Neuronal stem cell (in vitro differentiated cells): ENCODE data around the gene XYLT1.

ENCODE experiments used
- DNase-seq: peaks from one replicate; pipeline ENCODE4 v3.0.0-alpha.2; 2013; ENCODE audit warnings: low spot score
- H2AFZ ChIP-seq: one replicate; pipeline ENCODE4 v1.6.1; 2013; ENCODE audit warnings: mild to moderate bottlenecking, low read length, inconsistent platforms
- H2AK5ac ChIP-seq: 2 replicates; pipeline ENCODE4 v1.6.1; 2013; ENCODE audit warnings: low read depth, mild to moderate bottlenecking, inconsistent platforms, low read length, moderate library complexity, mixed read lengths
- H2BK120ac ChIP-seq: 2 replicates; pipeline ENCODE4 v1.6.1; 2013; ENCODE audit warnings: low read depth, mild to moderate bottlenecking, inconsistent platforms, low read length, moderate library complexity, mixed read lengths
- H2BK12ac ChIP-seq: one replicate; pipeline ENCODE4 v1.6.1; 2013; ENCODE audit warnings: low read length, inconsistent platforms
- H2BK15ac ChIP-seq: 2 replicates; pipeline ENCODE4 v1.6.1; 2013; ENCODE audit warnings: mild to moderate bottlenecking, low read length, inconsistent platforms, mixed read lengths
- H2BK5ac ChIP-seq: one replicate; pipeline ENCODE4 v1.6.1; 2013; ENCODE audit warnings: inconsistent platforms, mild to moderate bottlenecking, low read length, moderate library complexity
- H3K14ac ChIP-seq: one replicate; pipeline ENCODE4 v1.6.1; 2013; ENCODE audit warnings: low read length, inconsistent platforms
- H3K18ac ChIP-seq: 2 replicates; pipeline ENCODE4 v1.6.1; 2013; ENCODE audit warnings: low read length, inconsistent platforms
- H3K23ac ChIP-seq: 2 replicates; pipeline ENCODE4 v1.6.1; 2013; ENCODE audit warnings: low read depth, mild to moderate bottlenecking, mixed read lengths, low read length, inconsistent platforms; ENCODE audit not compliant: poor library complexity
- H3K27ac ChIP-seq: replicated peaks from 3 replicates; pipeline ENCODE4 v1.5.1; 2013; ENCODE audit warnings: low read length, inconsistent platforms
- H3K27me3 ChIP-seq, 3 experiments: 2 replicates each; pipeline ENCODE4 v1.6.1; 2013; ENCODE audit warnings: low read length in 3 of 3, mild to moderate bottlenecking in 2 of 3, inconsistent platforms in 1 of 3, low read depth in 1 of 3, mixed read lengths in 1 of 3, moderate library complexity in 1 of 3; ENCODE audit not compliant: control insufficient read depth in 3 of 3, insufficient read depth in 3 of 3
- H3K36me3 ChIP-seq, 2 donors: replicated peaks in 1 of 2; 2 replicates each; pipeline ENCODE4 v1.6.1; 2013; ENCODE audit warnings: low read length in 2 of 2; ENCODE audit not compliant: control insufficient read depth in 2 of 2, insufficient read depth in 2 of 2
- H3K4ac ChIP-seq: 2 replicates; pipeline ENCODE4 v1.6.1; 2013; ENCODE audit warnings: inconsistent platforms, mild to moderate bottlenecking, low read length, moderate library complexity
- H3K4me1 ChIP-seq, 2 donors: 1 replicate in 1 of 2; 2 replicates in 1 of 2; pipeline ENCODE4 v1.6.1; 2013; ENCODE audit warnings: low read length in 2 of 2, low read depth in 1 of 2; ENCODE audit not compliant: control insufficient read depth in 2 of 2, insufficient read depth in 1 of 2
- H3K4me2 ChIP-seq: one replicate; pipeline ENCODE4 v1.6.1; 2013; ENCODE audit warnings: mild to moderate bottlenecking, low read length, inconsistent platforms; ENCODE audit not compliant: insufficient read depth, poor library complexity, severe bottlenecking
- H3K4me3 ChIP-seq, 2 donors: 2 replicates each; pipeline ENCODE4 v1.5.1; 2013; ENCODE audit warnings: low read length in 2 of 2, mild to moderate bottlenecking in 2 of 2, inconsistent platforms in 1 of 2, moderate library complexity in 1 of 2
- H3K79me1 ChIP-seq: one replicate; pipeline ENCODE4 v1.6.1; 2013; ENCODE audit warnings: low read depth, mild to moderate bottlenecking, inconsistent platforms, low read length, moderate library complexity
- H3K9ac ChIP-seq: one replicate; pipeline ENCODE4 v1.6.1; 2013; ENCODE audit warnings: mild to moderate bottlenecking, low read depth, low read length, inconsistent platforms; ENCODE audit not compliant: poor library complexity
- H3K9me3 ChIP-seq, 2 donors: replicated peaks in 1 of 2; 2 replicates each; pipeline versions ENCODE3 to v1.6.1; 2013; ENCODE audit warnings: low read length in 2 of 2, mild to moderate bottlenecking in 2 of 2, inconsistent platforms in 1 of 2, low read depth in 1 of 2, mixed read lengths in 1 of 2, moderate library complexity in 1 of 2; ENCODE audit not compliant: control insufficient read depth in 2 of 2, insufficient read depth in 1 of 2
- H4K8ac ChIP-seq: one replicate; pipeline ENCODE4 v1.6.1; 2013; ENCODE audit warnings: low read depth, mild to moderate bottlenecking, inconsistent platforms, low read length, moderate library complexity
- H4K91ac ChIP-seq: one replicate; pipeline ENCODE4 v1.6.1; 2013; ENCODE audit warnings: low read length, low read depth, mild to moderate bottlenecking, inconsistent platforms; ENCODE audit not compliant: poor library complexity
- WGBS, 2 donors: extraction: QIAGEN DNeasy Blood & Tissue Kit; methylation state at CpG; one replicate each; pipeline ENCODE4 v1.1.7; 2013; ENCODE audit warnings: missing lambda C conversion rate in 2 of 2, mixed read lengths in 1 of 2; ENCODE audit not compliant: insufficient read length in 2 of 2, insufficient replicate concordance in 1 of 2; ENCODE audit errors: extremely low coverage in 2 of 2; 5-methylcytosine and 5-hydroxymethylcytosine counted together

XYLT1 gene

GRCh38 chr16:17109413-17109812 lies 361.3 kb downstream of the XYLT1 start:
- Histone ChIP-seq H4K91ac (no peak overlapping the region), H3K9ac (no peak overlapping the region), H3K9me3 (no peaks in the 10 kb centered on the region), H3K18ac (no peak overlapping the region), H3K27ac (no peak overlapping the region), H3K4me3 (no peak overlapping the region), H2BK5ac (no peak overlapping the region), H3K79me1 (peaks cover 3% of the 10 kb centered on the region), H2BK120ac (no peak overlapping the region), H3K4ac (no peak overlapping the region), H3K4me2 (no peak overlapping the region), H3K27me3 (no peaks in the 10 kb centered on the region), H4K8ac (no peak overlapping the region), H3K36me3 (no peaks in the 10 kb centered on the region), H2AFZ (no peak overlapping the region), H3K4me1 (peaks cover 26 to 32% of the 10 kb centered on the region in 2 donors), H2BK12ac (no peak overlapping the region), H3K14ac (no peak overlapping the region), H3K23ac (no peak overlapping the region), H2AK5ac (no peak overlapping the region), H2BK15ac (no peak overlapping the region)
- no peak for DNase-seq

- Histone ChIP-seq H3K79me1 (peaks cover 3% of the 10 kb centered on the region), H4K91ac (no peak overlapping the region), H4K8ac (no peak overlapping the region), H3K27me3 (no peaks in the 10 kb centered on the region), H2AFZ (no peak overlapping the region), H3K9ac (no peak overlapping the region), H3K23ac (peak overlapping the region; percentile 20), H3K14ac (no peak overlapping the region), H3K4ac (peak overlapping the region; percentile 71), H2BK12ac (no peak overlapping the region), H2BK15ac (peak overlapping the region; percentile 50), H3K4me2 (no peak overlapping the region), H3K4me1 (peaks cover 26 to 32% of the 10 kb centered on the region in 2 donors), H3K27ac (no peak overlapping the region), H2BK5ac (no peak overlapping the region), H3K36me3 (no peaks in the 10 kb centered on the region), H3K9me3 (no peaks in the 10 kb centered on the region), H2BK120ac (no peak overlapping the region), H3K4me3 (no peak overlapping the region), H3K18ac (peak overlapping the region; percentile 85), H2AK5ac (peak overlapping the region; percentile 67)
- no CpG with 5 or more reads among the region's 17 CpGs for WGBS, 2 donors
- DNase-seq: no peak
These were observed 362.2 kb downstream of the XYLT1 start for GRCh38 chr16:17108596-17108995.

DNA sequence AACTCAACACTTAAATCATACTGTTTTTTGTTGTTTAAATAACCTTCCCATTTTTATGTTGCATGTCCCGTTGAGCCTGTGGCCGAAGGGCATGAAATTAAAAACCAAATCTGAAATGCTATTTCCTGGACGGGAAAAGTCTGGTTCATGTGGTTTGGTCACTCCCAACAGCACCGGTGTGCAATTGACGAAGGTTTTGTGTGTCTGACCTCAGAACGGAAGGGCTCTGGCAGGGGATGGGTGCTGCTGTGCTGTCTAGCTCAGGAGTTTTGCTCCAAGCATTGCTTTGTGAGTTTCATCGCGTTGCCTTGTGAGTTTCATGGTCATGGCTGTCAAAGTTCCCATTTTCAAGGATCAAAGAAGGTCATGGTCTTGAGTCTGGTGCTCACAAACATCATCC lies 363.3 kb downstream of the XYLT1 start:
- no peak overlapping the region for H2BK12ac ChIP-seq
- peaks cover 26 to 34% of the 10 kb centered on the region in 2 donors for H3K4me1 ChIP-seq
- H3K27ac ChIP-seq: no peak overlapping the region
- H3K27me3 ChIP-seq: no peaks in the 10 kb centered on the region
- no peaks in the 10 kb centered on the region for H3K36me3 ChIP-seq
- DNase-seq: no peak
- no peak overlapping the region for H2BK120ac ChIP-seq
- peaks cover 3% of the 10 kb centered on the region for H3K79me1 ChIP-seq
- no peak overlapping the region for H3K4ac ChIP-seq
- H3K9me3 ChIP-seq: no peaks in the 10 kb centered on the region
- H2AK5ac ChIP-seq: peak overlapping the region; percentile 52
- no peak overlapping the region for H3K9ac ChIP-seq
- H2AFZ ChIP-seq: no peak overlapping the region
- H3K14ac ChIP-seq: no peak overlapping the region
- no CpG with 5 or more reads among the region's 8 CpGs for WGBS, 2 donors
- no peak overlapping the region for H3K23ac ChIP-seq
- H3K4me3 ChIP-seq: no peak overlapping the region
- no peak overlapping the region for H3K18ac ChIP-seq
- no peak overlapping the region for H3K4me2 ChIP-seq
- no peak overlapping the region for H4K91ac ChIP-seq
- H2BK5ac ChIP-seq: no peak overlapping the region
- no peak overlapping the region for H4K8ac ChIP-seq
- no peak overlapping the region for H2BK15ac ChIP-seq

DNA sequence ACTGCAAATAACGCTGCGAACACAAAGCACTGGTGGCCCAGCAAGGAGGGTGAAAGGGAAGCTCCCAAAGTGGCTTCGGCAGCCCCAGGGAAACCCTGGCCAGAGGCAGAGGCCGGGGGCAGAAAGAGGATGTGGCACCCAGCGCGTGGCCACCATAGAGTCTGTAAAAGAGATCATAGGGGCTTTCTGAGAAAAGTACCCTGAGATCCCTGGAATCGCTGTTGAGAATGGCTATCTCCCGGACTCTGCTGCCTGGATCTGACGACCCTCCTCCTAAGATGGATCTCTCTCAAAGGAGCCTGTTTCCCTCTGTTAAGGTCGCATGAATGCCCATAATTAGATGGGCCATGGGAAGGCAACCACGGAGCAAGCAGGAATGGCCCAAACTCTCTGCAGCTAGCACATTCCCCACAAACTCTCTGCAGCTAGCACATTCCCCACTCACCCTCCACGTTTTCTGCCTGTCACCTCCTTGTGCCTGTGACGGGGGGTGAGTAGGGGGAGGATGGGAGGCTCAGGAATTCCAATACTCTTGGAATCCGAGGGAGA lies 364.4 kb downstream of the XYLT1 start:
- DNase-seq: peak; percentile 18
- H3K14ac ChIP-seq: no peak overlapping the region
- no peak overlapping the region for H2BK120ac ChIP-seq
- no peak overlapping the region for H2BK5ac ChIP-seq
- no peaks in the 10 kb centered on the region for H3K36me3 ChIP-seq
- H2AK5ac ChIP-seq: peak overlapping the region; percentile 56
- peak overlapping the region; percentile 69 for H2AFZ ChIP-seq
- no CpG with 5 or more reads among the region's 14 CpGs for WGBS, 2 donors
- H3K9ac ChIP-seq: no peak overlapping the region
- peak overlapping the region; percentile 42 for H2BK15ac ChIP-seq
- H3K27ac ChIP-seq: peak overlapping the region; percentile 52
- H3K23ac ChIP-seq: no peak overlapping the region
- peaks cover 26 to 28% of the 10 kb centered on the region in 2 donors for H3K4me1 ChIP-seq
- H3K79me1 ChIP-seq: peaks cover 3% of the 10 kb centered on the region
- H4K8ac ChIP-seq: no peak overlapping the region
- H3K4ac ChIP-seq: no peak overlapping the region
- H3K4me3 ChIP-seq: no peak overlapping the region
- no peaks in the 10 kb centered on the region for H3K27me3 ChIP-seq
- no peak overlapping the region for H3K4me2 ChIP-seq
- peak overlapping the region; percentile 69 for H3K18ac ChIP-seq
- H3K9me3 ChIP-seq: no peaks in the 10 kb centered on the region
- no peak overlapping the region for H4K91ac ChIP-seq
- H2BK12ac ChIP-seq: peak overlapping the region; percentile 17
